HG02678 (cell line): ENCODE measurements around the gene PSTPIP1.

Source experiments
- ATAC-seq: cut with Tn5 transposase; IDR thresholded peaks from one replicate; pipeline ENCODE4 v1.9.1; 2021; ENCODE audit warnings: mild to moderate bottlenecking, moderate library complexity; ENCODE audit not compliant: unreplicated experiment

PSTPIP1 gene

GRCh38 chr15:77017761-77018720 is 23.1 kb downstream of the PSTPIP1 start:
- no peak for ATAC-seq

GRCh38 chr15:77018796-77019505 is 24.0 kb downstream of the PSTPIP1 start:
- ATAC-seq, result no peak

- ATAC-seq, result no peak
Observed at GRCh38 chr15:77019521-77020331, 24.8 kb downstream of the PSTPIP1 start.

- no peak for ATAC-seq
Observed at GRCh38 chr15:77020348-77021087, 25.6 kb downstream of the PSTPIP1 start.

GRCh38 chr15:77021088-77021481 is 26.2 kb downstream of the PSTPIP1 start:
- no peak for ATAC-seq

- ATAC-seq, result no peak
Observed at GRCh38 chr15:77021803-77022381, 27.0 kb downstream of the PSTPIP1 start.

- no peak for ATAC-seq
Observed at GRCh38 chr15:77022646-77023575, 28.0 kb downstream of the PSTPIP1 start.

GRCh38 chr15:77023576-77024272 is 28.8 kb downstream of the PSTPIP1 start:
- no peak for ATAC-seq

GRCh38 chr15:77024273-77025082 is 29.6 kb downstream of the PSTPIP1 start:
- no peak for ATAC-seq

- ATAC-seq, result no peak
Observed at GRCh38 chr15:77025083-77025901, 30.4 kb downstream of the PSTPIP1 start.

GRCh38 chr15:77025941-77026411 is 31.1 kb downstream of the PSTPIP1 start:
- no peak for ATAC-seq

- ATAC-seq, result no peak
Observed at GRCh38 chr15:77026501-77027110, 31.7 kb downstream of the PSTPIP1 start.

GRCh38 chr15:77027111-77027696 is 32.3 kb downstream of the PSTPIP1 start:
- ATAC-seq, result no peak

GRCh38 chr15:77027697-77028450 is 32.9 kb downstream of the PSTPIP1 start:
- ATAC-seq, result no peak
